ENCODE measurements around the gene CLDND2.
A peak's percentile ranks its signal among the peaks of the same experiment; 100 is the strongest.

CLDND2 gene

GRCh38 chr19:51365211-51365964 is 3.4 kb downstream of the CLDND2 start:
- H3K4me3 ChIP-seq (ENCODE audit: low read depth in 1 of 2, low read length in 1 of 2): peak overlapping the region; percentile 90 to 96
- peak overlapping the region; percentile 86 for H3K27ac ChIP-seq
- TF ChIP-seq CTCF (IDR thresholded peaks at IDR 0.05): no peak
- H3K4me1 ChIP-seq (ENCODE audit: control insufficient read depth in 1 of 2, insufficient read depth in 1 of 2, low read depth in 1 of 2, low read length in 1 of 2): peaks cover 41 to 49% of the 10 kb centered on the region in 2 experiments
- H3K27me3 ChIP-seq: no peaks in the 10 kb centered on the region
- H3K36me3 ChIP-seq: no peaks in the 10 kb centered on the region
- H3K9me3 ChIP-seq: no peaks in the 10 kb centered on the region

- H3K9me3 ChIP-seq: no peaks in the 10 kb centered on the region
- H3K27ac ChIP-seq: no peak overlapping the region
- no peaks in the 10 kb centered on the region for H3K27me3 ChIP-seq
- TF ChIP-seq CTCF (IDR thresholded peaks at IDR 0.05): no peak
- no peak overlapping the region for H3K4me3 ChIP-seq (ENCODE audit: low read depth in 1 of 2, low read length in 1 of 2)
- no peaks in the 10 kb centered on the region for H3K36me3 ChIP-seq
- H3K4me1 ChIP-seq (ENCODE audit: control insufficient read depth in 1 of 2, insufficient read depth in 1 of 2, low read depth in 1 of 2, low read length in 1 of 2): peaks cover 36 to 40% of the 10 kb centered on the region in 2 experiments
Measured at GRCh38 chr19:51364200-51365106, 4.3 kb downstream of the CLDND2 start.

- no peaks in the 10 kb centered on the region for H3K36me3 ChIP-seq
- no peaks in the 10 kb centered on the region for H3K27me3 ChIP-seq
- no peak for TF ChIP-seq CTCF (IDR thresholded peaks at IDR 0.05)
- no peaks in the 10 kb centered on the region for H3K9me3 ChIP-seq
- peaks cover 10 to 15% of the 10 kb centered on the region in 2 experiments for H3K4me1 ChIP-seq (ENCODE audit: control insufficient read depth in 1 of 2, insufficient read depth in 1 of 2, low read depth in 1 of 2, low read length in 1 of 2)
- H3K27ac ChIP-seq: no peak overlapping the region
- H3K4me3 ChIP-seq (ENCODE audit: low read depth in 1 of 2, low read length in 1 of 2): no peak overlapping the region
Measured at GRCh38 chr19:51361239-51361638, 7.6 kb downstream of the CLDND2 start.

GRCh38 chr19:51359294-51359693 is 9.5 kb downstream of the CLDND2 start:
- no peaks in the 10 kb centered on the region for H3K27me3 ChIP-seq
- H3K27ac ChIP-seq: no peak overlapping the region
- H3K36me3 ChIP-seq: peaks cover 2% of the 10 kb centered on the region

GRCh38 chr19:51357952-51358351 is 10.9 kb downstream of the CLDND2 start:
- Histone ChIP-seq H3K4me3 (ENCODE audit: low read depth in 1 of 2, low read length in 1 of 2) (no peak overlapping the region), H3K27me3 (no peaks in the 10 kb centered on the region), H3K9me3 (no peaks in the 10 kb centered on the region), H3K4me1 (ENCODE audit: control insufficient read depth in 1 of 2, insufficient read depth in 1 of 2, low read depth in 1 of 2, low read length in 1 of 2) (no peaks in the 10 kb centered on the region), H3K36me3 (peaks cover 8% of the 10 kb centered on the region), H3K27ac (no peak overlapping the region)
- TF ChIP-seq CTCF (IDR thresholded peaks at IDR 0.05): no peak

More at GRCh38 chr19:51359294-51359693, 9.5 kb downstream of the CLDND2 start:
- Histone ChIP-seq H3K4me3 (ENCODE audit: low read depth in 1 of 2, low read length in 1 of 2) (no peak overlapping the region), H3K4me1 (ENCODE audit: control insufficient read depth in 1 of 2, insufficient read depth in 1 of 2, low read depth in 1 of 2, low read length in 1 of 2) (peaks cover 0 to 2% of the 10 kb centered on the region in 2 experiments), H3K9me3 (no peaks in the 10 kb centered on the region)
- TF ChIP-seq CTCF (IDR thresholded peaks at IDR 0.05): no peak

All from neutrophil (primary cell).